H9 (cell line): ENCODE results near the gene APBB3. TPM values are rescaled to one million over a fixed set of nuclear protein-coding genes. Genes with fewer than 3 reads are reported as not detected.

Source experiments
- DNase-seq: peaks from one replicate; pipeline ENCODE4 v3.0.0-alpha.2; 2017
- H2AFZ ChIP-seq: one replicate; pipeline ENCODE4 v1.6.1; 2013; ENCODE audit warnings: mild to moderate bottlenecking, low read length, control low read depth, moderate library complexity
- H2AK5ac ChIP-seq: 2 replicates; pipeline ENCODE4 v1.6.1; 2013; ENCODE audit warnings: low read length, control low read depth, mixed read lengths; ENCODE audit not compliant: insufficient read length
- H2BK120ac ChIP-seq: one replicate; pipeline ENCODE4 v1.6.1; 2013; ENCODE audit warnings: low read depth, mild to moderate bottlenecking, low read length, control low read depth, inconsistent platforms; ENCODE audit not compliant: poor library complexity, severe bottlenecking
- H2BK12ac ChIP-seq: 2 replicates; pipeline ENCODE4 v1.6.1; 2013; ENCODE audit warnings: low read length, control low read depth, mixed read lengths, low read depth; ENCODE audit not compliant: insufficient read length
- H2BK15ac ChIP-seq: 2 replicates; pipeline ENCODE4 v1.6.1; 2013; ENCODE audit warnings: low read depth, low read length, control low read depth
- H2BK20ac ChIP-seq: one replicate; pipeline ENCODE4 v1.6.1; 2013; ENCODE audit warnings: low read depth, mild to moderate bottlenecking, low read length, control low read depth, inconsistent platforms; ENCODE audit not compliant: poor library complexity, severe bottlenecking
- H2BK5ac ChIP-seq: 2 replicates; pipeline ENCODE4 v1.6.1; 2013; ENCODE audit warnings: low read length, control low read depth, mixed read lengths; ENCODE audit not compliant: insufficient read length
- H3K14ac ChIP-seq: 2 replicates; pipeline ENCODE4 v1.6.1; 2013; ENCODE audit warnings: low read length, control low read depth; ENCODE audit not compliant: insufficient read depth
- H3K18ac ChIP-seq: 2 replicates; pipeline ENCODE4 v1.6.1; 2013; ENCODE audit warnings: low read depth, mild to moderate bottlenecking, mixed read lengths, low read length, control low read depth; ENCODE audit not compliant: insufficient read length
- H3K23ac ChIP-seq: 2 replicates; pipeline ENCODE4 v1.6.1; 2013; ENCODE audit warnings: low read length, control low read depth, mixed read lengths, low read depth; ENCODE audit not compliant: insufficient read length
- H3K23me2 ChIP-seq: 2 replicates; pipeline ENCODE4 v1.6.1; 2013; ENCODE audit warnings: low read depth, mild to moderate bottlenecking, mixed read lengths, low read length, control low read depth; ENCODE audit not compliant: insufficient read length, poor library complexity, severe bottlenecking
- H3K27ac ChIP-seq: 2 replicates; pipeline ENCODE4 v1.5.1; 2013; ENCODE audit warnings: low read length, control low read depth, mixed read lengths, low read depth; ENCODE audit not compliant: insufficient read length
- H3K27me3 ChIP-seq: 2 replicates; pipeline ENCODE4 v1.6.1; 2013; ENCODE audit warnings: low read length, control low read depth, inconsistent platforms; ENCODE audit not compliant: insufficient read depth
- H3K4ac ChIP-seq: 2 replicates; pipeline ENCODE4 v1.6.1; 2013; ENCODE audit warnings: low read depth, mild to moderate bottlenecking, control low read depth, inconsistent platforms, low read length, moderate library complexity
- H3K4me1 ChIP-seq: 2 replicates; pipeline ENCODE4 v1.6.1; 2013; ENCODE audit warnings: low read length, control low read depth, inconsistent platforms; ENCODE audit not compliant: insufficient read depth
- H3K4me2 ChIP-seq: 2 replicates; pipeline ENCODE4 v1.6.1; 2013; ENCODE audit warnings: low read length, control low read depth, mixed read lengths; ENCODE audit not compliant: insufficient read length, insufficient read depth
- H3K56ac ChIP-seq: 2 replicates; pipeline ENCODE4 v1.6.1; 2013; ENCODE audit warnings: low read depth, mild to moderate bottlenecking, mixed read lengths, low read length, control low read depth; ENCODE audit not compliant: insufficient read length
- H3K79me1 ChIP-seq: 2 replicates; pipeline ENCODE4 v1.6.1; 2013; ENCODE audit warnings: low read depth, mild to moderate bottlenecking, moderate library complexity, low read length, control low read depth, inconsistent platforms; ENCODE audit not compliant: insufficient read depth, poor library complexity, severe bottlenecking
- H3K79me2 ChIP-seq: 2 replicates; pipeline ENCODE4 v1.6.1; 2013; ENCODE audit warnings: low read length, control low read depth, inconsistent platforms; ENCODE audit not compliant: insufficient read depth
- H3K9ac ChIP-seq: 2 replicates; pipeline ENCODE4 v1.6.1; 2013; ENCODE audit warnings: low read length, control low read depth, mixed read lengths; ENCODE audit not compliant: insufficient read length; ENCODE audit errors: extremely low read depth
- H3K9me3 ChIP-seq: one replicate; pipeline ENCODE4 v1.6.1; 2013; ENCODE audit warnings: low read depth, low read length, inconsistent platforms; ENCODE audit not compliant: control insufficient read depth
- H3T11ph ChIP-seq: one replicate; pipeline ENCODE4 v1.6.1; 2013; ENCODE audit warnings: mild to moderate bottlenecking, low read length, control low read depth, inconsistent platforms
- H4K20me1 ChIP-seq: one replicate; pipeline ENCODE4 v1.6.1; 2013; ENCODE audit not compliant: control insufficient read depth, insufficient read length, insufficient read depth
- H4K5ac ChIP-seq: 2 replicates; pipeline ENCODE4 v1.6.1; 2013; ENCODE audit warnings: low read depth, mild to moderate bottlenecking, mixed read lengths, low read length, control low read depth; ENCODE audit not compliant: insufficient read length
- H4K8ac ChIP-seq: replicated peaks from 2 replicates; pipeline ENCODE4 v1.6.1; 2013; ENCODE audit warnings: low read length, control low read depth, mixed read lengths, low read depth; ENCODE audit not compliant: insufficient read length
- H4K91ac ChIP-seq: 2 replicates; pipeline ENCODE4 v1.6.1; 2013; ENCODE audit warnings: low read depth, mild to moderate bottlenecking, moderate library complexity, mixed read lengths, low read length, control low read depth; ENCODE audit not compliant: insufficient read length
- H3K27ac Mint-ChIP-seq, 3 experiments: 2 replicates in 2 of 3; 3 replicates in 1 of 3; pipeline ENCODE4 v1.8.0; 2020 to 2021; ENCODE audit warnings: mixed read lengths in 3 of 3, mild to moderate bottlenecking in 1 of 3, moderate library complexity in 1 of 3
- H3K27me3 Mint-ChIP-seq: 2 replicates; pipeline ENCODE4 v1.8.0; 2021; ENCODE audit warnings: low read depth, mild to moderate bottlenecking, moderate library complexity, mixed read lengths
- H3K36me3 Mint-ChIP-seq, 3 experiments: 2 replicates in 2 of 3; 3 replicates in 1 of 3; pipeline ENCODE4 v1.8.0; 2020 to 2021; ENCODE audit warnings: low read depth in 3 of 3, mixed read lengths in 3 of 3; ENCODE audit not compliant: insufficient read depth in 1 of 3
- H3K4me1 Mint-ChIP-seq, 2 experiments: 2 replicates each; pipeline ENCODE4 v1.8.0; 2020; ENCODE audit warnings: mixed read lengths in 2 of 2
- H3K4me3 Mint-ChIP-seq, 2 experiments: 2 replicates in 1 of 2; 3 replicates in 1 of 2; pipeline ENCODE4 v1.8.0; 2020 to 2021; ENCODE audit warnings: mild to moderate bottlenecking in 2 of 2, mixed read lengths in 2 of 2, moderate library complexity in 1 of 2
- H3K9me3 Mint-ChIP-seq, 2 experiments: 2 replicates in 1 of 2; 3 replicates in 1 of 2; pipeline ENCODE4 v1.8.0; 2020; ENCODE audit warnings: mild to moderate bottlenecking in 2 of 2, mixed read lengths in 2 of 2, moderate library complexity in 1 of 2
- CTCF ChIP-seq: fragments of 200-600 bp; sonication (generic); conservative IDR thresholded peaks from 3 replicates; pipeline ENCODE4 v1.8.0; 2021; ENCODE audit warnings: antibody characterized with exemption, mild to moderate bottlenecking
- WGBS: extraction: QIAGEN DNeasy Blood & Tissue Kit; methylation state at CpG from one replicate; pipeline ENCODE4 v1.1.7; 2013; ENCODE audit warnings: missing lambda C conversion rate, low lambda C conversion rate, mixed read lengths; ENCODE audit not compliant: insufficient read length; ENCODE audit errors: extremely low coverage; 5-methylcytosine and 5-hydroxymethylcytosine counted together
- total RNA-seq: library from RNA; stranded (reverse); gene quantifications from 2 replicates; pipeline ENCODE4 v1.2.1, GENCODE V29; 2021

Gene APBB3
- total RNA-seq, 1 experiment from 2014 or later = 23.8 TPM

DNA sequence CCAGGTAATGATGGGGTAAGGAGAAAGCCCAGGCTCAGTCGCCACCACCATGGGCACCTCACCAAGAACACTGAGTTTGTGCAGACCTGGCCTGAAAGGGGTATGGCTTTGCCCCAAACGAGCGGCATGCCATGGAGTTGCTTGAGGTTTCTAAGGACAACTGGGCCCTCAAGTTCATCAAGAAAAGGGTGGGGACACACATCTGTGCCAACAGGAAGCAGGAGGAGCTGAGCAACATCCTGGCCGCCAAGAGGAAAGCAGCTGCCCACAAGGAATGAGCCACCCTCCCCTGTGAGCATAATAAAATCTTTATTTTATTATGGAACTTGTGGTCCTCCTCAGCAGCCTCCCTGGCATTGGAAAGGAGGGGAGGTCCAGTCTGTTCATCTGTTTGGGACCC is 44.7 kb upstream of the APBB3 start:
- H3K27ac Mint-ChIP-seq = no peak overlapping the region; a peak in 1 of 7 replicates
- Histone ChIP-seq H3K4me2 (no peak overlapping the region), H2AFZ (no peak overlapping the region)

More for the DNA sequence above, 44.7 kb upstream of the APBB3 start:
- Histone ChIP-seq H2BK15ac (no peak overlapping the region; the same call in 1 of the 2 replicates), H3K23me2 (no peaks in the 10 kb centered on the region), H3K23ac (no peak overlapping the region), H2BK120ac (no peak overlapping the region), H3K27me3 (no peaks in the 10 kb centered on the region), H4K91ac (no peak overlapping the region), H4K20me1 (no peaks in the 10 kb centered on the region), H3K27ac (no peak overlapping the region), H3K18ac (no peak overlapping the region), H3K4ac (no peak overlapping the region), H4K8ac (no peak overlapping the region), H3K9me3 (no peaks in the 10 kb centered on the region), H2BK12ac (no peak overlapping the region), H2AK5ac (no peak overlapping the region), H2BK20ac (no peak overlapping the region), H4K5ac (no peak overlapping the region), H3K79me2 (no peaks in the 10 kb centered on the region), H3K56ac (no peak overlapping the region), H3T11ph (no peak overlapping the region), H3K9ac (no peak overlapping the region), H3K14ac (no peak overlapping the region), H3K4me1 (no peaks in the 10 kb centered on the region), H2BK5ac (no peak overlapping the region), H3K79me1 (no peaks in the 10 kb centered on the region)
- Mint-ChIP-seq H3K27me3 (peaks cover 5% of the 10 kb centered on the region), H3K4me1 (no peaks in the 10 kb centered on the region), H3K4me3 (no peak overlapping the region), H3K9me3 (peaks cover 41 to 67% of the 10 kb centered on the region in 2 experiments), H3K36me3 (peaks cover 0 to 3% (median 2%) of the 10 kb centered on the region in 3 experiments; a peak in 1 of 7 replicates)
- DNase-seq = no peak
- TF ChIP-seq CTCF = no peak
- no CpG with 5 or more reads among the region's 4 CpGs for WGBS
